ENCODE results near the gene UVSSA.

- TF ChIP-seq CTCF (IDR thresholded peaks at IDR 0.05; ENCODE audit: low read length) (no peak), EZH2phosphoT487 (IDR thresholded peaks at IDR 0.05; ENCODE audit: low read length) (no peak)
Measured at GRCh38 chr4:1416051-1416947, 69.3 kb downstream of the UVSSA start.

All from MM.1S (cell line).